HG03060 (cell line): Measurements from ENCODE around the gene SPOUT1.

Source experiments
- ATAC-seq: cut with Tn5 transposase; IDR thresholded peaks from one replicate; pipeline ENCODE4 v1.9.1; 2021; ENCODE audit warnings: low read depth, moderate number of reproducible peaks; ENCODE audit not compliant: unreplicated experiment

SPOUT1 gene

DNA sequence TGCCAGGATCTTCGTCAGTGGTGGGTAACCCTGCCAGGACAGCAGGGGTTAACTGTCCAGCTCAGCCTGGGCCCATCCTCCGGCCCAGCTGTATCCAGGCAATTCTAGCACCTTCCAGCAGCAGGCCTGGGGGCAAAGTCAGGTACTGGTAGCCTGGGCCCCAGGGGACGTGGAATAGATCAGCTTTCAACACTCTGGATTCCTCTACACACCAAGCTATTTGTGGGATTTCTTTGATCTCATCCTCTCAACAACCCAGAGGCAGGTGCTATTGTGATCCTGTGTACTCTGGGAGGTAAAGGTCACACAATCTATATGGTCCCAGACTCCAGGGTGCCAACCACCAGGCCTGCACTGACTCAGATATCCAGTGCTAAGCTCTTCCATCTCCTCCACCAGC is 8.7 kb upstream of the SPOUT1 start:
- ATAC-seq, result no peak

DNA sequence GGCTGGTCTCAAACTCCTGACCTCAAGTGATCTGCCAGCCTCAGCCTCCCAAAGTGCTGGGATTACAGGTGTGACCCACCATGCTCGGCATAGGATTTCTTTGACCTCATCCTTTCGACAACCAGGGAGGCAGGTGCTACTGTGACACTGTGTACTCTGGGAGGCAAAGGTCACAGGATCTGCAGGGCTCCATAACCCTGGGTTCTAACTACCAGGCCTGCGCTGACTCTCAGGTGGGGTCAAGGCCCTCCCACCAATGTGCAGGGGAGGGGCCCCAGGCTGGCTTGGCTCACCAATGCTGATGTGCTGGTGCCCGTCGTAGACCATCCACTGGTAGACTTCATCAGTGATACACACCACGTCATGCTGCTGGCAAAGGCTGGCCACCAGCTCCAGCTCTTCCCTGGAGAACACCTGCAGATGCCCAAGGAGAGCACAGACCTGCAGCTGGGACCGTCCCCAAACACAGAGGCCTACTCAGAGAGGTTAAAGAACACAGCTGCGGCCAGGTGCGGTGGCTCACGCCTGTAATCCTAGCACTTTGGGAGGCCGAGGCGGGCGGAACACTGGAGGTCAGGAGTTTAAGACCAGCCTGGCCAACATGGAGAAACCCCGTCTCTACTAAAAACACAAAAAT is 7.0 kb upstream of the SPOUT1 start:
- no peak for ATAC-seq

DNA sequence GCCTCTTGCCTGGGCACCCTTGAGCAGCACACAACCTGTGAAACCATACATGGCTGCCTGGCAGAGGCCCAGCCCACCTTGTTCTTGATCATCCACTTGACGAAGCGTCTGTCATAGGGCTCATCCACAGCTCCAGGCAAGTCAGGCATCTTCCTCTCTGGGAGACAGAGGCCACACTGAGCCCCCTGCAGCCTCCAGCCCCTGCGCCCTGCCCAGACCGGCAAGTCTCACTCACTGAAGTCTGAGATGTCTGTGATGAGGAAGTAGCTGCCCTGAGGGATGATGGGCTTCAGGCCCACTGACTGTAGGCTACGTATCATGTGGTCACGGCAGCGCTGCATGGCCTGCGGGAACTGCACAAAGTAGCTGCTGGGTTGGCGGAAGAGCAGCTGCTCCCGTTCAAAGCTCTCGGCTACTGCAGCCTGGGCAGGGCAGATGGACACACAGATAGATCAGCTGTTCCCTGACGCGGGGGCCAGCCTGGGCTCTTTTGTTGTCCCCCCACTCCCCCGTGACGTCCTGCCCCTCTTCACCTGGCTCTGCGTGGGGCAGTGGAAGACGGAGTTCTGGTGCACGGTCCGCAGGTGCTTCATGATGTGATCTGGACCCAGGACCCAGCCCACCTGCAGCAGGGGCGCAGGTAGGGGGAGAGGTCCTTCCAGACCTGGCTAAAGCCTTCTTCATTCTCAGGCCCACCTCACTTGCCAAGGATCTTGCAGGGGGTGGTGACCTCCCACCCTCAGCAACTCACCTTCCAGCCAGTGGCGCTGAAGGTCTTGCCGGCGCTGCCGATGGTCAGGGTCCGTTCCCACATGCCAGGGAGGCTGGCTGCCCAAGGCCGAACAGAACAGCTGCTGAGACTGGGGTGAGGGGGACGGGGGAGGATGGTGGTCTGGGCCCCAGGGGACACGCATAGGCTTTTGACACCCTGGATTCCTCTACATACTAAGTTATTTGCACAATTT is 5.9 kb upstream of the SPOUT1 start:
- ATAC-seq, result no peak

DNA sequence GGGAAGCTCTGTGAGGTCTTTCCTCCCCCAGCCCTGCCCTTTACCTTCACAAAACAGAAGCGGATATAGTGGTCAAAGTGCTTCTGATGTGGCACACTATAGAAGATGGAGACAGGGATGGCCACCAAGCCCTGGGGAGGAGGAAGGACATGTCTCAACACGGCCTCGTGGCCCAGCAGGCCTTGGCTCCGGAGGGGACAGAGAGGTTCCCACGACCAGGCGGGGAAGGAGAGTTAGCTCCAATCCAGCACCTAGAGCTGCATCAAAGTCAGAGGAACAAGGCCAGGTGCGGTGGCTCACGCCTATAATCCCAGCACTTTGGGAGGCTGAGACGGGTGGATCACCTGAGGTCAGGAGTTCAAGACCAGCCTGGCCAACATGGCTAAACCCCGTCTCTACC is 4.1 kb upstream of the SPOUT1 start:
- no peak for ATAC-seq

DNA sequence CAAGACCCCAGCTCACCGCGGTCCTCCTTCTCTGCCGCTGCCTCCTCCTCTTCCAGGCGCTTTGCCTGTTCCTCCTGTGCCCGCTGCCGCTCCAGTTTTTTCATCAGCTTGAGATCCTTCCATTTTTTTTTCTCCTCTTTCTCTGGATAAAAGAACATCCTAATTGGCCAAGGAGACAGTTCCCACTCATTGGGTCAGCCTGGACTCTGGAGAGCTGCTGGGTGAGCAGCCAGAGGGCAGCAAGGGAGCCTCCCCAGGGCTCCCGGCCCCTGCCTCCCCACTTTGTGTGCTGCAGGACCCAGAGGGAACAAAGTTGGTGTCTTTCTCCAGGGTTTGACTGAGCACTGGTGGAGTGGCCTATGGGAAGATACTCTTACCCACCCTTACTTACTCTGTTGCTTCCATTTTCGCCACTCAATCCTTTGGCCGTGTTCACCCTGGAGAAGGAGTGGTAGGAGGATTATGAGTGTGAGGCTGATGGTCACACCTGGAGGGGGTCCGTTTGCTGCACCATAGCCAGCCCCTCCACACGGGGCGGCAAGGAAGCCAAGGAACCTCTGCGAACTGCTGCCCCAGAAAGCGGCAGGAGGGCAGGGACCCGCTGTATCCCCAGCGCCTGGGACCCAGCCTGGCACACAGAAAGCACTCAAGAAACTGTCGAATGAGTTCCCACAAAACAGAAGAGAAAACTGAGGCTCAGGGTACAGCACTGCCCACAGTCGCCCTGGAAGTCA is 708 bp downstream of the SPOUT1 start:
- ATAC-seq, result no peak

DNA sequence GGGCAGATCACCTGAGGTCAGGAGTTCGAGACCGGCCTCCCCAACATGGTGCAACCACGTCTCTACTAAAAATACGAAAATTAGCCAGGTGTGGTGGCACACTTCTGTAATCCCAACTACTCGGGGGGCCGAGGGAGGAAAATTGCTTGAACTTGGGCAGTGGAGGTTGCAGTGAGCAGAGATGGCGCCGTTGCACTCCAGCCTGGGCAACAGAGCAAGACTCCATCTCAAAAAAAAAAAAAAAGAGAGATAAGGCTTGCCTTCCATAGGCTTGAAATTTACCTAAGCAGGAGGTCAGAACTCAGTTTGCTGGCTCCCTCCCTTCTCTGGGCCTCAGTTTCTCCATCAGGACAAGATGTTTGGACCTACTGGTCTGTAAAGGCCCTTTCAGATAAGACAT is 1.3 kb downstream of the SPOUT1 start:
- ATAC-seq, result no peak

DNA sequence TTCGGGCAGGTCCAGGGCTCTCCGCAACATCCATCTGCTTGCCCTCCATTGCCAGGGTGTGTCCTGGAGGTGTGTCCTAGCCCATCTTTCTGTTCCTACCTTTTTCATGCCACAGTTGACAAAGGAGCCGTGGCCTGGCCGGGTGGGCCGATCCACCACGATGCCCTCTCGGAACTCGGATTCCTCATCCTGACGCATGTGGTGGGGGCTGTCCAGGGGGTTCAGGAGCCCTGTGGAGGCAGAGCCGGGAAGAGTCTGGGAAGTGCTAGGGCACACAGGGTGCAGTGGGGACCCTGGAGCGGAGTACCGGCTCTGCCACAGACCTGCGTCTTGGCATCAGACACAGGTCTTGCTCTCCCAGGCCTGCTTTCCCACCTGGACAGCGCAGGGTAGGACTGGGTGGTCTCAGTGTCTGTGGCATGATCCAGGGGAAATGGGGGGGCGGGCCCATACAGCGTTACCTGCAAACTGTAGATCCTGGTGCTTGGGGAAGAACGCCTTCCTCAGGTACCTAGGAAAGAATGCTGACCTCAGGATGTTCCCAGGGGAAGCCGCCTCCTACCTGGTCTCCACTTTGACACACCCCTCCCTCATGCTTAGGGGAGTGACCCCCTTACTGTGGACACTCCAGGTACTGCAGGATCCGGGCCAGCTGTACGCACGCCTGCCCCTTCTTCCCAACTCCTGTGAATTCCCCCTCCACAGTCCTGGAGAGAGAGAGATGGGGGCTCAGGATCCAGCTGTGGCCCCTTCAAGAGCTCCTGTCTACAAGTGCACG is 3.5 kb downstream of the SPOUT1 start:
- no peak for ATAC-seq

DNA sequence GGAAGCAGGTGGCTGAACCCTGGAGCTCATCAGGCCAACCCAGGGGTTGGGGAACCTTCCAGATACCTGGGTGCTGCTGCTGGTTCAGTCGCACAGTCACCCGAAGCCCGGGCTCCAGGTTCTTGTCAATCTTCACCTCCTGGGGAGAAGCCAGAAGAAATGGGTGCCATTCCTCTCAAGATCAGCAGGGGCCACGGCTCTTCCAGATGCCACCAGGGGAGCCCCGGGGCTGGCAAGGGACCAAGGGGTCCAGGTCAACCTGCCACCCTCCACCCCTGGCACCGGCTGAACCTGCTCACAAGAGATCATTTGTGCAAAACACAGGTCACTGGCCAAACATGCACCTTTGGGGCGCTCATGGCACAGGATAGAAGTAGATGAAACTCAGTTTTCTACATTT is 4.7 kb downstream of the SPOUT1 start:
- no peak for ATAC-seq

DNA sequence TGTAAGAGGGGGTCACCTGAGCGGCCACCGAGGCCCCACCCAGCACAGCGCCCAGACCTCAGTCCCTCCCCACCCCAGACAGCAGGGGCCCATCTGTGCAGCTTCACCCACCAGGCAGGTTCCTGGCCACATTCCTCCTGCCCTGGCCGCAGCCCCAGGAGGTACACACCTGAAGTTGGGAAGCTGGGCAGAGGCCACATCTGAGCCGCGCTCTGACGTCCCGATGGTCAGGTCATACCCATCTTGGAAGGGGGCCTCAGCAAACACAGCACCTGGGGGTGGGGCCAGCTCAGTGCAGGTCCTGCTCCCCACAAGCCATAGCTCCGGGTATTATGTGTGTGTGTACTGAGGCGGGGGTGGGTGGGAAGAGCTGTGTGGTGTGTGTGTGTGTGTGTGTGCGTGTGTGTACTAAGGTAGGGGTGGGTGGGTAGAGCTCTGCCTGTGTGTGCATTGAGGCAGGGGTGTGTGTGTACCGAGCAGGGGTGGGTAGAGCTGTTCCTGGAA is 5.6 kb downstream of the SPOUT1 start:
- no peak for ATAC-seq

DNA sequence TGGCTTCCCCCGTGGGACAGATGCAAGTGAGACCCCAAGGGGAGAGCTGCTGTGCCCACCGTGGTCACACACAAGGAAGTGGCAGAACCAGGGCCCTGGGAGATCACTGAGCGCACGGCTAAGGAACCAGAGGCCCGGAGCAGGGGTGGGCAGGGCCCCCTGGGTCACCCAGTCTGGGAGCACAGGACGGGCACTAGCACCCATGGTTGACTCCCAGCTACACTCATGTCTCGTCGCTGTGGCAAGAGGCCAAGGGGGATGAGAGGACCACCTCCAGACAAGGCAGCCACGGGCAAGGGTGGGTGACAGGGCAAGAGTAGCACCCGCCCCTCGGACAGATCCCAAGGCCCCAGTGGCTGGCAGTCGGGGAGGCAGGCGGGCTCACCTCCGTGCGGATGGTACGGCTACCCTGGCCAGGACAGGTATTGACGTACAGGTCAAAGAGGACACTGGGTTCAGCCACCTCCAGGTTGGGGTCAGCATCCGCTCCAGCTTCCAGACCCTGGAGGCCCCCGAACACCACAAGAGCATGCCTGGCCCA is 6.2 kb downstream of the SPOUT1 start:
- ATAC-seq, result no peak

DNA sequence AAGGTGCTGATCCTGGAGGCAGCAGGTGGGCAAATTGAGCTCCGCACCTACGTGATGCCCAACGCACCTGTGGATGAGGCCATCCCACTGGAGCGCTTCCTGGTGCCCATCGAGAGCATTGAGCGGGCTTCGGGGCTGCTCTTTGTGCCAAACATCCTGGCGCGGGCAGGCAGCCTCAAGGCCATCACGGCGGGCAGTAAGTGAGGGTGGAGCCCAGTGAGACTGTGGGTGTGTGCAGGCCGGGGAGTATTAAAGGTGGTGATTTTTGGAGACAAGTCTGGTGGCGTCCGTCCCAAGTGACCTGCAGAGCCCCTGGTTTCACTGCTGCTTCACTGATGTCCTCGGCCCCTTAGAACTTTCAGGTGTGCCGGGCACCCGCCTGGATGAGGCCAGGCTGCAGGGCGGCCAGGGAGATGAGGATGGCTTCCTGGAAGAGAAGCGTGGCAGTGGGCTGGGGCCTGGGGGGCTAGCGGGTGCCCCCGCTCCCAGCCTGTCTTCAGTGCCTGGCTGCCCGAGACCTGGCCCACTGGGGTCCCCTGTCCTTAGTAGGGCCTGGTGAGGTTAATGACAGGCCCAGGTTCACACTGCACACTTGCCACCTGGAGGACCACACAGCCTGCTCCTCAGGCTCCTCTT is 7.1 kb downstream of the SPOUT1 start:
- ATAC-seq, result no peak

DNA sequence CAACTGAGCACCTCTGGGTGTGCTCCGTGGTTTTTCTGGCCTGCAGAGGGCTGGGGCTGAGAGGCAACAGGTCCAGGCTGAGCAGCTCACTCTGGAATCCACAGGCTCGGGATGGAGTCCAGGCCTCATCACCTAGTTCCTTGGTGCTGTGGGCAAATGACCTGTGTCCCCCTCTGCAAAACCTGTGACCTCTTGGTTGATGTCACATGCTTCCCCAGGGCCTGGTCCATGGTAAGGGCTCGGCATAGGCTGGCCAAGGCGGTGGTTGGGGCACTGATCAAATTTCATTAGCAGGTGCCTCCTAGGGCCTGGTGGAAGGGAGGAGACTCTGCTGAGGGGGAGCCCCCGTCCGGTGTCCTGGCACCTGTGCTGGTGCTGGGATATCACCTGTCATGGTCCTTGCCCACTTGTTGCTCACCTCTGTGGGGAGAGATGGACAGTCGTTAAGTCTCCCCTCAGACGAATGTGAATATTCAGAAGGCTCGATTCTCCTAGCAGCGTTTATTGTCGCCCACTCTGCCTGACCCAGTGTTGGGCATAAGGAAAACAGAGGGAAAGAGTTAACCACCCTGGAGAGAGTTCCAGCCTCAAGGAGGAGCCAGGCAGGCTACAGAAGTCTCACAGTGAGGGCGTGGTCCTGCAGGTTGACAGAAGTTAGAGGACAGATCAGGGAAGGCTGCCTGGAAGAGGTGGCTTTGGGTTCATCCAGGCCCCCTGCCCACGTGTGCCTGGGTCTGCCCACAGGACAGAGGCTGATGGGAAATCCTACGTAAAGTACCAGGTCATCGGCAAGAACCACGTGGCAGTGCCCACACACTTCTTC is 7.8 kb downstream of the SPOUT1 start:
- ATAC-seq, result no peak

DNA sequence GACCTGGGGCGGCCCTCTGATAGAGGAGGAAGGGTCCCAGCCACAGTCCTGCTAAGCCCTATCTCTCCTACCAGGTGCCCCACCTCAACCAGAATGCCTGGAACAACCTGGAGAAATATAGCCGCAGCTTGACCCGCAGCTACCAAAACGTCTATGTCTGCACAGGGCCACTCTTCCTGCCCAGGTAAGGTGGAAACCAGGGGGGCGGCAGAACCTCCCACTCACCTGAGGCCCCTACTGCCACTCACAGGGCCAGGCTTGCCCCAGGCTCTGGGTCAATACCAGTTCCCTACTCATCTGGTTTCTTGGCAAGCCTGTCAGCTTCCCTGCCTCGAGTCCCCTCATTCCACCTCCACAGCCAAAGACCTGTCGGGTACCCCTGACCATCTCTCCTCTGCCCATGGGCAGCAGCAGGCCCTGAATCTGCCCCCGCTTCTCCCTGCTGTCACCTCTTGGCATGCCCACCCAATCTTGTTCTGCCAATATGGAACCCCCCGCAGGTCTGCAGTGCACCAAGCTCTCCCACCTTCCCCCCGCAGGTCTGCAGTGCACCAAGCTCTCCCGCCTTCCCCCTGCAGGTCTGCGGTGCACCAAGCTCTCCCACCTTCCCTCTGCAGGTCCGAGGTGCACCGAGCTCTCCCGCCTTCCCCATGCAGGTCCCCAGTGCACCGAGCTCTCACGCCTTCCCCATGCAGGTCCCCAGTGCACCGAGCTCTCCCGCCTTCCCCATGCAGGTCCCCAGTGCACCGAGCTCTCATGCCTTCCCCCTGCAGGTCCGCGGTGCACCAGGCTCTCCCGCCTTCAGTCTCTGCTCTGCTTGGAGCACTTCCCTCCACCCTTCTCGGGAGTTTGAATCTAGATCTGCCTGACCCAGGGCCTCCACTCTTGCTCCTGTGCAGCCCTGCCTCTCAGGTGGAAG is 8.7 kb downstream of the SPOUT1 start:
- no peak for ATAC-seq

DNA sequence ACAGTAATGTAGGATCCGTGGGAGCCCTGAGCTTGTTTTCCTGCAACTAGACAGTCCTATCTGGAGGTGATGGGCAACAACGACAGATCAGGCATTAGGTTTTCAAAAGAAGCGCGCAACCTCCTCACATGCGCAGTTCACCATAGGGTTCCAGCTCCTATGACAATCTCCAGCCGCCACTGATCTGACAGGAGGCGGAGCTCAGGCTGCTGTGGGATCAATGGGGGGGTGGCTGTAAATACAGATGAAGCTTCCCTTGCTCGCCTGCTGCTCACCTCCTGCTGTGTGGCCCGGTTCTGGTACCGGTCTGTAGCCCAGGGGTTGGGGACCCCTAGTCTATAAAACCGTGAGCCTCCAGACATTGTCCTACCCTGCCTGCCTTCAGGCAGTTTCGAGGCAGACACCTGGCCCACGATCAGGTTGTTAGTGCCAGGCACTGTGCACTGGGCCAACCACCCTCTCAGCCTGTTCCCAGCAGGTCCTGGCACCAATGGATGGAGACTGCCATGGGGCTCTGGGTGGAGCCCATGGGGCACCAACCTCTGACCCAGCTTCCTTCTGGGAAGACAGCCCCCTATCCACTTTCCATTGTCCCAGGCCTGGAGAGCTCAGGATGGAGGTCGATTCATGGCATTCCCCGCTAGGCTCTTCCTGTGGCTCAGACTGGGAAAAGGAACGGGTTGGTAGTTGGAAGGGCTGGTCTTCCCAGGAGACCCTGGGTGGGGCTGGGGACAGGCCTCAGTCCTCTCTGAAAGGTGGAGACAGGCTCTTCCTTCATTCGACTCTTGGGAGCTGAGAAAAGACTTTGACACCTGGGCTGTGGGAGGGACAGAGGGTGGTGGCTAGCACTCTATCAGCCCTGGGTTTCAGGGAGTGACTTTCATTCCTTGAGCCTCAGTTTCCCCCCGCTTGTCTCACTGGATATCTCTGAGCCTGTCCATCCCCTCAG is 9.6 kb downstream of the SPOUT1 start:
- no peak for ATAC-seq

DNA sequence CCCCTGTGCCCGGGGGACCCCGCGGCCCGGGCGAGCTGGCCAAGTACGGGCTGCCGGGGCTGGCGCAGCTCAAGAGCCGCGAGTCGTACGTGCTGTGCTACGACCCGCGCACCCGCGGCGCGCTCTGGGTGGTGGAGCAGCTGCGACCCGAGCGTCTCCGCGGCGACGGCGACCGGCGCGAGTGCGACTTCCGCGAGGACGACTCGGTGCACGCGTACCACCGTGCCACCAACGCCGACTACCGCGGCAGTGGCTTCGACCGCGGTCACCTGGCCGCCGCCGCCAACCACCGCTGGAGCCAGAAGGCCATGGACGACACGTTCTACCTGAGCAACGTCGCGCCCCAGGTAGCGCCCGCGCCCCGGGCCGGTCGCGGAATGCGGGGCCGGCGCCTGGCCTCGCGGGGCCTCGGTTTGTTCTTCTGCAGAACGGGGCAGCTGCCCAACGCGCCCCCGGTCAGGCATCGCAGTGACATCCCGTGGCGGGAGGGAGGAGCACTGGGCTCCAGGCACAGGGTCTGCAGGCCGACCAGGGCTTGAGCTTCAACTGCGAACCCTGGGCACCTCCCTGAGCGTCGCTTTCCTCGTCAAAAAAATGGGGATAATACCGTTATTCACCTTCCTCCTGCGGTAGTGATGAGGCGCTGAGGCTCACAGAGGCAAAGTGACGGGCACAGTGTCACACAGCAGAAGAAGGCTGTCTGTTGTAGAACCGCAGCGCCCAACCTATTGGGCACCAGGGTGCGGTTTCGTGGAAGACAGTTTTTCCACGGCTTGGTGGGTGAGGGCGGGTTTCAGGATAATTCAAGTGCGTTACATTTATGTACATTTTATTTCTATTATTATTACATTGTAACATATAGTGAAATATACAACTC is 10.5 kb downstream of the SPOUT1 start:
- no peak for ATAC-seq
